HG02623 (cell line): ENCODE results near the gene BRCA2.

Experiments used
- ATAC-seq: cut with Tn5 transposase; IDR thresholded peaks from one replicate; pipeline ENCODE4 v1.9.1; 2021; ENCODE audit warnings: moderate library complexity; ENCODE audit not compliant: unreplicated experiment

The BRCA2 gene

DNA sequence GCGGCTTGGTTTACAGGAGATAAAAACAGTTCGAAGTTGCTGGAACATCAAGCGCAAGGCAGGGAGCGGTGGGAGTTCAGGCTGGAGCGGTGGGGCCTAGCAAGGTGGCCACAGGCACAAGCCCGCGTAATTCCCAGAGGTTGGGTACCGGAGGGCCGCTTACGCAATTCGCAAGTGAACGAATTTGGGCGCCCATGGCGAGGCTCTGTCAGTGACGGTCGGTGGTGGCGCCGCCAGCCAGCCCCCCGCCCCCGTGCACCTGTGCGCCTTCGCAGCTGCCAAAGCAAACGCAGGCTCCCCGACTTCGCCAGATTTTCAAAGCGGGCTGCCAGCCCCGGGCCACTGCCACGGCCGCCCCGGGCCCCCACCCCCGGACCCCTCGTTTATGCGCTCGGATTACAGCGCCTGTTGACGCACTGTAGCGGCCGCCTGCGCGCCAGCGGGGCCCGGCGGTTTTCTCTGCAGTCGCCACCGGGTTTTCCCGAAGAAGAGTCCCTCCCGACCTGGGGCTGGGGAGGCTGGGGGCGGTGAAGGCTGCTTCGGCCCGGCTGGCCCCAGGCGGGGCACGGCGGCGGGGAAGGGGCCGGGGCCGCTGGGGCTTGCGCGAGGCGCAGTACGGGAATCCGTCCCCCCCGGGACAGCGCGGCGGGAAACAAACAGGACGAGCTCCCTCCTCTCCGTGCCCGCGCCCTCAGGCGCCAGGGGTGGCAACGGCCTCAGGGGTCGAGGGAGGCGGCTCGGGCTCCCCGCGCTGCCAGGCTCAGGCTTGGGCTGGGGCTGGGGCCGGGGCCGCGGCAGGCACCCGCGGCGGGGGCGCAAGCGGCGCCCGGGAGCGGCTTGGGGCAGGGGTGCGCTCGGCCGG, 111.9 kb downstream of the BRCA2 start:
- ATAC-seq, result peak; percentile 16

DNA sequence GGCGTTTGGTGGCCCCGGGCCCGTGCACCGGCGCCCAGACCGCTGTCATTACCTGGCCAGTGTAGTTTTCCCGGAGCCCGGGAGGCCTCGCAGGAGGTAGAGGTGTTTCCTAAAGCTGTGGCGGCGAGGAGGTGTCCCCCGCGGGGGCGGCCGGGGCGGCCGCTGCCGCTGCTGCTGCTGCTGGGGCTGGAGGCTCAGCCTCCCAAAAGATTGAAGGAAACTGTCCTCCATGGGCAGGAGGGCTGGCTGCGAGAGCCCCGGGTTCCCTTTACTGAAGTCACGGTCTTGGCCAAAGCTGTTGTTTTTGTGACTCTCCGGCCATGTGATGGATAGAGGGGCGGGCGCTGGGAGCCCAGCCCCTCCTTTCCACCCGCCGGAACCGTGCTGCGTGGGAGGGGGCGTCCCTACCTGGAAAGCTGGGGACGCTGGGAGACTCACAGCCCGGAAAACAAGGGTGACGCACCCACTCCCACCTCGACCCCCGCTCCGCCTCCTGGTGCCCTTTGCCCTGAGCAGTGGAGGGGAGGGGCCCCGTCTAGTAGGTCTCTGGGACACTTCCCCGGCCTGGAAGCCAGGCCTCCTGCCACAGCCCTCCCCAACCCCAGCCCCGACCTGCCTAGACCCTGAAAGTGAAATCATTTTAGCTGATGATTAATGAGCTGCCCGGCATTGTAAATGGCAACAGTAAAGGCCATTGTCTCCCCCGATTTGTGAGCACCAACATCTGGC, 112.7 kb downstream of the BRCA2 start, which contains the start of gene N4BP2L1:
N4BP2L1 (minus strand) TSS at position 279 of the 729 bp plus-strand sequence; CDS start at position 231, 48 bp downstream.
- ATAC-seq, result peak; percentile 61

DNA sequence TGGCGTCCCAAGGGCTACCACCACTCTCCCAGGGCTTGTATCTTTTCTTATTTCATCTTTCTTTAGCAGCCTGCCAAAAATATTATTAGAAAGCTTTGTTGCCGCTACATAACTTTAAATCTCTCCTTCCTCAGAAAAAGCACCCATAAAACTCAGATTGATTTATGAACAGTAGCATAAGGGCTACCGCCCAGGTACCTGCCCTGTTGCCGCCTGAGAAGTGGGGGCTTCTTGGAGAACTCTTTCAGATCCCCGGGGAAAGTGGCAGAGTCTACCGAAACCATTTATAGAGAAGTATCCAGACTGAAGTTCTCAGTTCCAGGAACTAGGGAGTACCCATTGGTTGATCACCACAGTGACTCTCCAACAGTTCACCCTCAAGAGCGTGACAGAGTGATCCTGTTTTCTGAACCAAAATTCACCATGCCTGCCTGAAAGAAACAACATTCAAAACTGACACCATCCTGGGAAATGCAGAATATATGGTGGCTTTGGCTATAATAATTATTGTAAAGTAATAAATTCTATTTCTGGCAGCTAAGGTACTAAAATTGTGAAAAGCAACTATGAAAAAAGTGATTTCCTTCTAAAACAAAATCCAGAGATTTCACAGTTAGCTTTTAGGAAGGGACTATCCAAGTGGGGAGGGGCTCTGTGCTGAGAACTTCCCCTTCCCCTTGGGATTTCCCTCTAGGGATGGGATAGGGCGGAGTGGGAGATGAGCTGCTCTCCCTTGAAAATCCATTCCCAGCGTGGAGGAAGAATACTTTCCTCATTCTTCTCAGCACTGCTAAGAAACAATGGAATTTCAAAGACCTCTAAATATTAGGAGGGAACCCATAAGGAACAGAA, 113.5 kb downstream of the BRCA2 start:
- ATAC-seq, result no peak

DNA sequence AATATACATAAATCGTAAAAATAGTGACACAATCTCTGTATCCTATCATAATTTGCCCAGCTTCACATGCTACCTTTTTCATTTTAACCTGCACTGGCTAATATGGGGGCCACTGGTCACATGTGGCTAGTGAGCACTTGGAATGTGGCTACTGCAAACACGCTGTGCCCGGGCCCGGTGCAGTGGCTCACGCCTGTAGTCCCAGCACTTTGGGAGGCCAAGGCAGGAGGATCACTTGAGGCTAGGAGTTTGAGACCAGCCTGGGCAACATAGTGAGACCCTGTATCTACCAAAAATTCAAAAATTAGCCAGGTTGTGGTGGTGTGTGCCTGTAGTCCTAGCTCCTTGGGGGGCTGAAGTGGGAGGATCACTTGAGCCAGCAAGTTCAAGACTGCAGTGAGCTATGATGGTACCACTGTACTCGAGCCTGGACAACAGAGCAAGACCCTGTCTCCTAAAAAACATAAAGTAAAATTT, 114.2 kb downstream of the BRCA2 start:
- no peak for ATAC-seq

DNA sequence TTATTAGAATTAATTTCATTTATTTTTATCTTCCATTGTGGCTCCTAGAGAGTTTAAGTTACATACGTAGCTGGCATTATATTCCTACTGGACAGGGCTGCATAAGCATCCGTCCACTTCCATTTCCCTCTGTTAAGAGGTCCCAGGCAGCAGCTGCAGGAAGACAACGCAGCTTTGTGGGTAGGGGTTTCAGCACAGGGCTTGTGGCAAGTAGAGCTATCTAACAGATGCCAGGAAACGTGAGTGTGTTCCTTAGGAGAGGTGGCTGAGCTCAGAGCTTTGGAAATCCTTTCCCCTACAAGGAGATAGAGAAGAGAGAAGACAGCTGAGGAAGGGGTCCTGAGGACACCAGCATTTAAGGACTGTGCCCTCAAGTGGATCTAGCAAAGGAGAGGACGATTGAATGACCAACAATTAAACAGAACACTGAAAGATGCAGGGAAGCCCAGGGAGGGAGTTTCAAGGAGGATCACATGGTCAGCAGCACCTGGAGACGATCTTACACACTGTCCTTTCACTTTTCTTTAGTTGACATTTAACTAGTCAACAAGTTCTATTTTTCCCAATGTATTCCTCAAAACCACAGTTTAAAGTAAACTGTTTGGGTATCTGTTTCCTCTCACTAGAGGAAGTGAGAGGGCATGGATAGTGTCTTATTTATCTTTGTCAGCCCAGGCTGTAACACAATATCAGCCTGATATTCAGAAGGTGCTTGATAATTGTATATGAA, 114.9 kb downstream of the BRCA2 start:
- ATAC-seq, result no peak

DNA sequence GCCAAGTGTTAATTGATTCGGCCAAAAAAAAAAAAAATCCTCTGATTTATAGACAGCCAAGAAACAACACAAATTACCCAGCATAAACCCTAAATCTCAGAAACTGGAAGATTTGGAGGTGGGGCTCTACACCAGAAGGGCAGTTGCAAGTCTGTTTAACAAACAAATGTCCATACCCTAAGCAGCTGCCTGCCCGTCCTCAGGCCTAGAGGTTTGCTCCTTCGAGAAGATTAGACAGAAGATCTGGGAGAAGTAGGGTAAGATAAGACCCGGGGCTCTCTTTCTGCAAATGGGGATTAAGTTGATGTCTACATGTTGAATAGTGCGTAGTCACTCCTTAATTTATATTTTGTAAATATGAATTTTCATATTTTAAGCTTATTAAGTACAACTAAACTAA, 116.1 kb downstream of the BRCA2 start:
- ATAC-seq, result no peak

DNA sequence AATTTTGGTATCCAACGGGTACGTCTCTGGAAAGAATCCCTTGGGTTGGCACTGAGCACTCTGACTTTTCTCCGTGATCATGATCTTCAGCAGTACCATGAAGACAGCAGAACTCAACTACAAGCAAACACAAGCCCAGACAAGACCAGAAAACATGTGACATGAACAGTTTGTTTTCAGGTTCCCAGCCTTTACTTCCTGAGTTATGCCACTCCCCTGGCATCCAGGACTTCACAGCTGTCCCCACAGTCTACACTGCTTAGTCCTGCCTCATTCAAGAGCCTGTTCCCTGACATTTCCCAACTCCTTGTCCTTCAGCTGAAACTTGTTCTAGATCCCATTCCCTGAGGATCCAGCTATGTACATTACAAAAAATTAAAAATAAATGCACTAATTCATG, 117.5 kb downstream of the BRCA2 start:
- ATAC-seq, result no peak

DNA sequence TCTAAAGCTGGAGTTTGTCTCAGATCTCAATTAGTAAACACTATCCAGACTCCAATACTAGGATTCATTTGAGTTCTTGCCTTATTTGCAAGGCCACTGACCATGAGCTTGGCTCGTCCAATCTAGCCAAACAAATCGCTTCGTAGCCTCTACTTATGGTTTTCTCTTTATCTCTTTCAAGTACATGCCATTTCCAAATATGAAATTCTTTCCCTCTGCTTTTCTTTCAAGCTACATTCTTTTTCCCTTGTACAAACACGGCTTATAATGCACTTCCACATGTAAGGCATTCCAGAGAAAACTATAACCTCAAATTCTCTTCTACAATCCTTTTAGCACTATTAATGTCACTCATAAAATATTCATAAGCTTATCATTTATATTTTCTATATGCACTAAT, 123.6 kb downstream of the BRCA2 start:
- ATAC-seq, result no peak

DNA sequence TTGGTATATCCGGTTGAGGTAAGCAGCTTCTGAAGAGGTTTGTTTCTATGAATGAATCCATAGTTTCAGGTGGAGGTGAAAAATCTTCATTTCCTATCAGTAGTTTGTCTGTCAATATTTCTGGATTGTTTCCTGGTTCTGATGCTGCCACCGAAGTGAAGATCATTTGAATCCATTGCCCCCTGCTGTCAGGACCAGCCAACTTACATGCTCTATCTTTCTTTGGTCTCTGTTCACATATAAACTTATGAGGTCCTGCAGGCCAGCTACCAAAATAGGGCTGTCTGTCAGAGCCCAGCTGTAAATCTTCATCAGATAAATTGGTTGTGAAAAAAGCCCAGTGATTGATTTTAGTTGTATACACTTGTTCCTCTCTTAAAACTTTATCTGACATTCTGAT, 127.8 kb downstream of the BRCA2 start:
- ATAC-seq, result peak; percentile 63

DNA sequence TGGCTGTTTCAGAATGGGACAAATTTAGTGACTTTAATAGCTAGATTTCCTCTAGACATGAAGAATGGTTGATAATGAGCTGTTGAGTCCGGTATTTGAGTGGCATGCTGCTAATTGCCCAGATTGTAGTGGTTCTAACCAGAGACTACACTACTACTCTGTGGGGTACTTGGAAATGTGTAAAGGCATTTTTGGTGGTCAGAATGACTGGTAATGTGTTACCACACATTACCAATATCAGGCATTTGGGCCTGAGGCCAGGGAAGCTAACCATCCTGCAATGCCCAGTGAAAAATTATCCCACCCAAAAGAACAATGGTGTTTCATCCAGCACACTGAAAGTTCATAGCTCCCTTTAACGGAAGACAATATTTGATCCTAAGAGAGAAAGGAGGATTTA, 130.2 kb downstream of the BRCA2 start:
- no peak for ATAC-seq

DNA sequence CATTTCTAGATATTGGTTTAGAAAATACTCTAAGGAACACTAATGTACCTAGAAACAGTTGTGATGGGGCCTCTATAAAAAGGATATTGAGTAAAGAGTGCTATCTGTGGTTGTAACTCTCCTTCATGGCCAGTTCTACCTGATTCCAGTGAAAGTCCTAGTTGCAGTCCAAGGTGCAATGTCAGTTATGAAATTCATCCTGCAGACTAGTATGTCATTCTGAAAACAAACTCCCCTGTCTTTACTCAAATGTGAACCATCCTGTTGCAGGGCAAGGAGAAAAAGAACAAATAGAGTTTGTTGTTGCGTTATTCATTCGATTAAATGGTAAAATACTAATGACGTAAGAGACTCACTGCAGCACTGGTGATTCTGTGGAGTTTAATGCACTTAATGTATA, 130.9 kb downstream of the BRCA2 start:
- no peak for ATAC-seq

DNA sequence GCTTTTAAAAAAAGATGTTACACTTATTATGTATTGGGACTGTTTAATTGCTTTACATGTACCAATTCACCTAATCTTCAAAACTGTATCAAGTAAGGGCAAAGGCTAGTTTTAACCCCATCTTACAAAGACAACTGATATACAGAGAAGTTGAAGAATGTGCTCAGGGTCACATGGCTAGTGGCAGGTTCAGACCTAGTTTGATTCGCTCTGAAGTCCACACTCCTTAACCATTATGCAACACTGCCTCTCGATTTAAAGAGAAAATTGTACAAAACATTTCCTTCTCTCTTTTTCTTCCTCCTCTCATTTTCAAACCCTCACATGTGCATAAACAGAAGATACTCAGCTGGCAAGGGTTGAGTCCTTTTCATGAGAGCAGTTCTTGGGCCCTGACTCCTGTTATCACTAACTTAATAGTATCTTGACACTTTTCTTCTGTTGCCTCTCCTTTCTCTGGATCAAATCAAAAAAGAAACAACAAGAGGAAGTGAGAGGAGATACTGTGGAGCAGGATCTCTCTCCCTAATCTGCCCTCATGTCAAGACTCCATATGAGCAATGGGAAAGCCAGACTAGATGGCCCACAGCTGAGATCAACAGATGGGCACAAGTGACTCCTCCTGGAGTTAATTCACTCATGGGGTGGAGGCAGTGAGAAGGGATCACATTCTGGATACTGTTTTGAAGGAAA, 131.6 kb downstream of the BRCA2 start:
- no peak for ATAC-seq

DNA sequence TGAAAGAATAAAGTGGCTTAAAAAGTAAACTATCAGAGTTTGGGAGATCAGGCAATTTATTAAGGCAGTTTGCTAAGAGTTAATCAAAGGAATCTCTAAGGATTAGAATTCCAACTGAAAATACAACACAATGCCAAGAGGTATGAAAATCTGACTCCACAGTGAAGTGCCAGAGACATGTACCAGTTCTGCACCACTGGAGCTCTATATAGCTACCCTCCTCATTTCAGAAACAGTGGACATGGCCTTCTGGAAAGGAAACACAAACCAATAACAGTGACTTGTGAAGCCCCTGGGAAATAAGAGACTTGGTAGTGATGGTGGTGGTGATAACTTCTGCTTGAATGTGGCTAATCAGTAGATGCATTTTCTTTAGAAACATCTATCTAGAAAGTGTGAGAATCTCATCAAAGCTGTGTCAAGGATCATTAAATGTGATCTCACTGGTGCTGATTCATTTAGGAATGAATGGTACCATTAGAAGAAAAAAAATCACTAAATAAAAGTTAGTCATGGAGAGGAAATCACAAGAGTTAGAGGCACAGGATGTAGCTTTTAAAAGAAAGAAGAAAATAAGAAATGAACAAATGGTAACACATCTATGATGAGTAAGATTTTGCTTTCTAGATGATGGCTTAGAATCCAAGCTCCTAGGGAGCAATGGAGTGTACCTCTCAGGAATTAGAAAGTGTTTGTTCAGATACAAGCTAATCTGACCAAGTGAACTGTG, 132.8 kb downstream of the BRCA2 start:
- no peak for ATAC-seq

DNA sequence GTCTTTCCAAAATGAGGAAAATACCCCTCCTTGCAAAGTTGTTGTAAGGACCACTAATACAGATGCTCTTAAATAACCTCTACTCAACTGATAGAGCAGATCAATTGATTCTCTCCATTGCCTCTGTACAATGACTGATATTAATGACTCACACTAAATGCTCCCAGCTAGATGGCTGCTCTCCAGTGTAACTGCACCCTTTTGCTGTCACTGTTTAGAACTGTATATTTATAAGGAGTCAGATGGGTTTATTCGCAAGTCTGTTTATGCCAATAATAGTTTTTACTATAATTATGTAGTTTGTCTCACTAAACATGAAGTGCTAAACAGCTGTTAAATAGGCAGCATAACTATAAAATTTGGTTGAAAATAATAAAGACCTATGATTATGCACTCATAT, 133.7 kb downstream of the BRCA2 start:
- ATAC-seq, result no peak
